Mesothelial cell of epicardium (in vitro differentiated cells): ENCODE results near the gene SLC31A2. TPM values are rescaled to one million over a fixed set of nuclear protein-coding genes. Genes with fewer than 3 reads are reported as not detected.

Experiments used
- DNase-seq, 2 experiments: peaks; one replicate each; pipeline ENCODE4 v3.0.0; 2021; ENCODE audit warnings: low spot score in 2 of 2; ENCODE audit not compliant: unreplicated experiment in 2 of 2
- H3K27ac Mint-ChIP-seq: 2 replicates; pipeline ENCODE4 v1.8.0; 2021; ENCODE audit warnings: mixed read lengths
- H3K27me3 Mint-ChIP-seq: 2 replicates; pipeline ENCODE4 v1.8.0; 2021; ENCODE audit warnings: low read depth, mixed read lengths
- H3K36me3 Mint-ChIP-seq: 2 replicates; pipeline ENCODE4 v1.8.0; 2021; ENCODE audit warnings: mixed read lengths
- H3K4me1 Mint-ChIP-seq: 2 replicates; pipeline ENCODE4 v1.8.0; 2021; ENCODE audit warnings: mixed read lengths
- H3K4me3 Mint-ChIP-seq: 2 replicates; pipeline ENCODE4 v1.8.0; 2021; ENCODE audit warnings: mild to moderate bottlenecking, moderate library complexity, mixed read lengths
- H3K9me3 Mint-ChIP-seq: 2 replicates; pipeline ENCODE4 v1.8.0; 2021; ENCODE audit warnings: mixed read lengths
- CTCF ChIP-seq: fragments of 200-600 bp; sonication (generic); IDR thresholded peaks from one replicate; pipeline ENCODE4 v1.5.0; 2021; ENCODE audit warnings: antibody characterized with exemption; ENCODE audit not compliant: unreplicated experiment
- total RNA-seq: library from RNA; stranded (reverse); gene quantifications from 3 replicates; pipeline ENCODE4 v1.2.1, GENCODE V29; 2021

SLC31A2 gene
- total RNA-seq, 1 donor from 2014 or later, result 8.5 TPM

DNA sequence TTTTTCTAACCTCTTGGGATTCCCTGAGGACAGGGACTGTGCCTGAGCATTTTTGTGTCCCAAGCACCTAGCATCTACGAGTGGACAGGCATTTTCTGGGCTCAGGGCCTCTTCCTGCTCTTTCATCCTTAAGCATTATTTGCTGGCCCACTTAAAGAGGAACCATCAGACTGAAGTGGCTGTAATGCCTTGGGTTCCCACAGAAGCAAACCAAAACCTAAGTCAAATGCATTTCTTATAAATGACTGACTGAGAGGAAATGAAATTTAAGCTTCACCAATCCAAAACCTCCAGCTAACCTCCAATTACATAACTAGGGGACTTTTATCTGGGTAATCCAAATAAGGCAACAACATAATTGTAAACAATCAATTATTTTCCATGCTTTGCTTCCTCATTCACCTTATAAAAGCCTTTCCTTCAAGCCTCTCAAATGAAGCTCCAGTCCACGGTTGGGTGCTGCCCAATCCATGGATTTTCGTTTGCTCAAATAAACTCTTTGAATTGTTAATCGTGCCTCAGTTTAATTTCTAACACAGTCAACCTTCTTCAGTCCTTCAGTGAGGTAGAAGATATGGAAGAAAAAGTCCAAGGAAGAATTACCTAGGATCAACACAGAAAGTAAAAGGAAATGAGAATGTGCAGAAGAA is 25.3 kb upstream of the SLC31A2 start:
- H3K36me3 Mint-ChIP-seq, result no peaks in the 10 kb centered on the region
- H3K27ac Mint-ChIP-seq, result no peak overlapping the region
- peaks cover 35% of the 10 kb centered on the region for H3K27me3 Mint-ChIP-seq
- no peak for DNase-seq
- peaks cover 2% of the 10 kb centered on the region for H3K9me3 Mint-ChIP-seq
- H3K4me3 Mint-ChIP-seq, result no peak overlapping the region
- no peaks in the 10 kb centered on the region for H3K4me1 Mint-ChIP-seq
- no peak for TF ChIP-seq CTCF

- Mint-ChIP-seq H3K36me3 (no peaks in the 10 kb centered on the region), H3K27ac (no peak overlapping the region), H3K4me3 (no peak overlapping the region), H3K27me3 (peaks cover 33% of the 10 kb centered on the region), H3K9me3 (no peaks in the 10 kb centered on the region), H3K4me1 (no peaks in the 10 kb centered on the region)
- no peak for TF ChIP-seq CTCF
- DNase-seq, result no peak
These were observed 21.3 kb upstream of the SLC31A2 start for GRCh38 chr9:113129466-113129865.

DNA sequence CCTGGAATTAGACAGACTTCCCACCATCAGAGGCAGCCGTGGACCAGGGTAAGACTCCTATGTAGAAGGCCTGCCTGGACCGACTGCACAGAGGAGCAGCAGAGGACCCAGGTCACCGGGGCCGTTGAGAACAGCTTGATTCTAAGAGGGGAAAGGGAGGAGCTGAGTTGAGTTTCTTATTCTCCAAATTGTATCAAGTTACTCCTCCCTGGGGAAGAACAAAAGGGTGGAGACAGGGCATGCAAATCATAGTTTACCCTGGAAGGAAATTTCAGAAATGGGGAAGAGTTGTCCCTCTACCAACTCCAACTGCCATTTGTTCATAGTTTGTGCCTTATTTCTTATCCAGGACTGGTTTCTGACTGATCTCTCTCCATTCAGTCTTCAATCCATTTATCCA is 20.9 kb upstream of the SLC31A2 start:
- no peaks in the 10 kb centered on the region for H3K4me1 Mint-ChIP-seq
- no peak for DNase-seq

DNA sequence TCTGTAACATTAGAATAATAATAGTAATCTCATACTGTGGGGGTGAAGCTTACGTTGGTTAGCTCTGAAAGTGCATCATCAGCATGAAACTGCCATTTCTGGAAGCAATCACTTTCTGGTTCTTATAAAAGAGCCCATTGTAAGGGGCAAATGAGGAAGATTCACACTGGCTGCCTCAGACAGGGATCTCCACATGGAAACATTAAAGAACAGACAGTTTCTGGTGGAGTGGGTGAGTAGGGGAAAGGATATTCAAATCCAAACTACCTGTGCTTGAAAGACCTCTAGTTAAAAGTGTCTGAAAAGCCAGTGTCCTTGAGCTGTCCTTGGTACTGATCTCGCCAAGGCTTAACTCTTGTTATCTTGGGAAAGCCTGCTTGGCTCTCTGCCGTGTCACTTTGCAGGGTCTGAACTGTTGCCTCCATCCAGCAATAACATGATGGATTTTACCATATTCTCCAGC is 19.1 kb upstream of the SLC31A2 start:
- no peaks in the 10 kb centered on the region for H3K4me1 Mint-ChIP-seq
- peak in 1 of 2 experiments; percentile 55 for DNase-seq
- H3K27me3 Mint-ChIP-seq, result peaks cover 31% of the 10 kb centered on the region
- no peak overlapping the region for H3K4me3 Mint-ChIP-seq
- no peak for TF ChIP-seq CTCF
- H3K36me3 Mint-ChIP-seq, result no peaks in the 10 kb centered on the region
- H3K27ac Mint-ChIP-seq, result no peak overlapping the region
- no peaks in the 10 kb centered on the region for H3K9me3 Mint-ChIP-seq

More for the DNA sequence above, 20.9 kb upstream of the SLC31A2 start:
- no peak for TF ChIP-seq CTCF
- Mint-ChIP-seq H3K27me3 (peaks cover 33% of the 10 kb centered on the region), H3K4me3 (no peak overlapping the region), H3K36me3 (no peaks in the 10 kb centered on the region), H3K27ac (no peak overlapping the region), H3K9me3 (no peaks in the 10 kb centered on the region)

- no peak for TF ChIP-seq CTCF
- Mint-ChIP-seq H3K4me3 (no peak overlapping the region), H3K9me3 (peaks cover 17% of the 10 kb centered on the region), H3K27me3 (peaks cover 13% of the 10 kb centered on the region), H3K36me3 (no peaks in the 10 kb centered on the region), H3K27ac (no peak overlapping the region), H3K4me1 (no peaks in the 10 kb centered on the region)
- no peak for DNase-seq
These were observed 13.3 kb upstream of the SLC31A2 start for GRCh38 chr9:113137196-113138168.
